PFSK-1 (cell line): ENCODE data around the gene SEC11C.

Experiments
- FOXP2 ChIP-seq: optimal IDR thresholded peaks from 2 replicates; pipeline ENCODE3; 2011; ENCODE audit warnings: borderline replicate concordance, control low read depth, inconsistent platforms; ENCODE audit not compliant: insufficient read depth; ENCODE audit errors: extremely low read length, extremely low read depth
- POLR2AphosphoS5 ChIP-seq: IDR thresholded peaks from 2 replicates; pipeline ENCODE4 v1.6.1; 2012; ENCODE audit warnings: low read depth, mild to moderate bottlenecking, control low read depth, low read length, moderate library complexity
- SIN3A ChIP-seq: IDR thresholded peaks from 2 replicates; pipeline ENCODE4 v1.6.1; 2012; ENCODE audit warnings: mild to moderate bottlenecking, low read length, moderate library complexity, borderline replicate concordance; ENCODE audit not compliant: insufficient read depth
- TAF1 ChIP-seq: IDR thresholded peaks from 2 replicates; pipeline ENCODE4 v1.6.1; 2012; ENCODE audit warnings: low read length, control low read depth, borderline replicate concordance; ENCODE audit not compliant: insufficient read depth
- TF ChIP-seq, protein P1 (sequence below), 2 experiments: IDR thresholded peaks; 2 replicates each; pipeline versions ENCODE4 v1.6.1 to v1.8.0; 2011 to 2012; ENCODE audit warnings: low read depth in 2 of 2, low read length in 2 of 2, control low read depth in 1 of 2, inconsistent platforms in 1 of 2, mild to moderate bottlenecking in 1 of 2, moderate library complexity in 1 of 2; ENCODE audit not compliant: insufficient read depth in 1 of 2

The SEC11C gene

DNA sequence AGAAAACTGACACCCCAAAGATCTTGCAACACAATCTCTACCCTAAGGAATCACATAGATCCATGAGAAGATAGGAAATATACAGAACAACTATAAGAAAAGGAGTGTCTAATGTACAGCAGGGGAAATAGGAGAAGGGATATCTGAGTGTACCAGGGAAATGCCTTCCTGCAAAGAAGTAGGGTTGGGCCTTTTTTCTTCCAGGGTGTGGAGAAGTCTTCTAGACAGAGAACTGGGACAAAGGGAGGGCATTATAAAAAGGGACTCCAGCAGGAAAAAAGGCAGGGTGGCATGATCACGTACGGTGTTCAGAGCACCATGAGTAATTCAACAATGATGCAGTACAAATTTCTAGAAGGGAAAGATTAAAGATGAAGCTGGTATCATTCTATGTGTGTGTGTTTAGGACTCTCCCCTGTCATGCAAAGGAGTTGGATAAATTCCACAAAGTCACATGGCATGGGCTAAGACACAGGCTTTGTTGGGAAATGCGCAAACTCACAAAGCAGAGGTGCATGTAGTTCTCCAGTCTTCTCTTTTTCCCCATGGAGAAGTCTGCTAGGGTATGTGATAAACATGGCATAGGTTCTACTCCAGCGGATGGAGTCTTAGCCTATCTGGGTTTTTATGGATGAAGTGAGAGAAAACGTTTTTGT lies 6.7 kb upstream of the SEC11C start:
- TF ChIP-seq, protein P1, sequence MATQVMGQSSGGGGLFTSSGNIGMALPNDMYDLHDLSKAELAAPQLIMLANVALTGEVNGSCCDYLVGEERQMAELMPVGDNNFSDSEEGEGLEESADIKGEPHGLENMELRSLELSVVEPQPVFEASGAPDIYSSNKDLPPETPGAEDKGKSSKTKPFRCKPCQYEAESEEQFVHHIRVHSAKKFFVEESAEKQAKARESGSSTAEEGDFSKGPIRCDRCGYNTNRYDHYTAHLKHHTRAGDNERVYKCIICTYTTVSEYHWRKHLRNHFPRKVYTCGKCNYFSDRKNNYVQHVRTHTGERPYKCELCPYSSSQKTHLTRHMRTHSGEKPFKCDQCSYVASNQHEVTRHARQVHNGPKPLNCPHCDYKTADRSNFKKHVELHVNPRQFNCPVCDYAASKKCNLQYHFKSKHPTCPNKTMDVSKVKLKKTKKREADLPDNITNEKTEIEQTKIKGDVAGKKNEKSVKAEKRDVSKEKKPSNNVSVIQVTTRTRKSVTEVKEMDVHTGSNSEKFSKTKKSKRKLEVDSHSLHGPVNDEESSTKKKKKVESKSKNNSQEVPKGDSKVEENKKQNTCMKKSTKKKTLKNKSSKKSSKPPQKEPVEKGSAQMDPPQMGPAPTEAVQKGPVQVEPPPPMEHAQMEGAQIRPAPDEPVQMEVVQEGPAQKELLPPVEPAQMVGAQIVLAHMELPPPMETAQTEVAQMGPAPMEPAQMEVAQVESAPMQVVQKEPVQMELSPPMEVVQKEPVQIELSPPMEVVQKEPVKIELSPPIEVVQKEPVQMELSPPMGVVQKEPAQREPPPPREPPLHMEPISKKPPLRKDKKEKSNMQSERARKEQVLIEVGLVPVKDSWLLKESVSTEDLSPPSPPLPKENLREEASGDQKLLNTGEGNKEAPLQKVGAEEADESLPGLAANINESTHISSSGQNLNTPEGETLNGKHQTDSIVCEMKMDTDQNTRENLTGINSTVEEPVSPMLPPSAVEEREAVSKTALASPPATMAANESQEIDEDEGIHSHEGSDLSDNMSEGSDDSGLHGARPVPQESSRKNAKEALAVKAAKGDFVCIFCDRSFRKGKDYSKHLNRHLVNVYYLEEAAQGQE (IDR thresholded peaks at IDR 0.05; ENCODE audit: insufficient read depth in 1 of 2, low read depth in 2 of 2, low read length in 2 of 2): no peak
- TF ChIP-seq POLR2AphosphoS5 (no peak), TAF1 (no peak), FOXP2 (no peak), SIN3A (no peak)

DNA sequence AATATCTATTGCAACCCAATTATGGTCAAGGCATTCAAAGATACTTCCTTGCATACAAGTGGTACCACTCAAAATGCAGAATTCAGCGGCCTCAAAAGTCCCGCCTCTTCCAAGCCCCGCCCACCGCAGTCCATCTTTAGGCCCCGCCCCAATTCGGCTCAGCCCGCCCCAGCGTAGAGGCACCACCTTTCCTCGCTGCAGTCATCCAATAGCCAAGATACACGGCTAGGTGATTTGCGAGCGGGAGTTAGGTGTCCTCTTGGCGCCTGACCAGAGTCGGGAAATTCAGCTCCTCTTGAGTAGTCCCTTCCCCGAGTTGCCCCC lies 431 bp upstream of the SEC11C start:
- TF ChIP-seq FOXP2: no peak
- TF ChIP-seq SIN3A: no peak
- TF ChIP-seq, protein P1 (IDR thresholded peaks at IDR 0.05; ENCODE audit: insufficient read depth in 1 of 2, low read depth in 2 of 2, low read length in 2 of 2): no peak
- TF ChIP-seq POLR2AphosphoS5: no peak
- TF ChIP-seq TAF1: no peak

DNA sequence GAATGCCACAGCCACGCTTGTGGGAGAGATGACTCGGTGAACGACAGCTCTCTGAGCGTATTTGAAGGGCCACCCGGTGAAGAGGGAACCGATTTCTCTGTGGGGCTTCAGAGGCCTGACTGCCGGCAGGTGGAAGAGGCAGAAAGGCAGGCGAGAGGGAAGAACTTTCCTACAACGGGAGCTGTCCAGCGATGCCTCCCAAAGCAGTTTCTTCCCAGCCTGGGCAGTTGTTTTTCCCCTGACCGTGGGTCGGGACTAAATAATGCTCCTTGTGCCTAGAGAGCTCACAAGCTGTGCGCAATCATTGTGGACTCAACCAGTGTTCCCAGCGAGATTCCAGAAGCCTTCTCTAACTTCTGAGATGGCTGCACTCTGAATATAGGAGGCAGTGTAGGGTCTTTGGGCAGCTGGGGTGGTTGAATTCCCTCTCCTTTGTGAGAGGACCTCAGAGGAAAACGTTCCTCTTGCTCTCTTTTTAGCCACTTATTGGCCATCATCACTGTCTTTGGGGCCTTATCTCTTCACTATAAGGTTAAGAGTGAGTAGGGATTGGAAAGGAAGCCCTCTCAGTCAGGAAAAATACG lies 710 bp downstream of the SEC11C start:
- TF ChIP-seq, protein P1 (IDR thresholded peaks at IDR 0.05; ENCODE audit: insufficient read depth in 1 of 2, low read depth in 2 of 2, low read length in 2 of 2): peak; percentile 85 to 92
- TF ChIP-seq TAF1 (no peak), SIN3A (peak; percentile 40; the same call in 1 of the 2 replicates)

DNA sequence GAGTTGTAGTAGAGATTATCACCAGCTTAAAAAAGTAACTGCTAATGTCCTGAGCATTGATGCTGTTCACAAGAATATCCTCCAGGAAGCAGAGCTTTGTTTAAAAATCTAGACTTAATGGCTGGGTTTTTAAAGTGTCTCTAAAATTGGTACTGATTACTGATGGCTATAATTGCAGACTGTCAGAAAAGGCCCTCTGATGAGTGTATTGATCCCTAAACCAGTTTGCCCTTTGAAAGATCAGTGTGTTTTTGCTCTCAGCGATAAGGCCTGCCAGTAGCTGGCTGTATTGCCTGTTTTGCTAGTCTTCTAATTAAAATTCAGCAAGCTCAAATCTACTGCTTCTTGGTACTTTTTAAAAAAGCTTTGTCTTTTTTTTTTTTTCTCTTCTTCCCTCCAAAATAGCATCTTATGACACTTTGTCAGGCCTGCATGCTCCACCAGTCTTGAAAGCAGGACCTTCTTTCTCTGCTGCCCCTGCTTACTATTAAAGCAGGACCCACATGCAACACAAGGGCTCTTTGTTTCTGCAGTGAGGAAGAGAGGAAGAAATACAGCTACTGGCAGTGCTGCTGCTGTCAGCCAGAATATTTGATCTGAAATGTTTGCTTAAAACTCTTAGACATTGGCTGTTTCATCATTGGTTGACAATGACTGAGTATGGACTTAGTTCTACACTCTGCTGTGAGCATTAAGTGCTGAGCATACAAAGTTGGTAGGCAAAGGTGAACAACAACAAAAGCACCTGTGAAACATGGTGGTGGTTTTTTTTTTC lies 1.8 kb downstream of the SEC11C start:
- no peak for TF ChIP-seq SIN3A

DNA sequence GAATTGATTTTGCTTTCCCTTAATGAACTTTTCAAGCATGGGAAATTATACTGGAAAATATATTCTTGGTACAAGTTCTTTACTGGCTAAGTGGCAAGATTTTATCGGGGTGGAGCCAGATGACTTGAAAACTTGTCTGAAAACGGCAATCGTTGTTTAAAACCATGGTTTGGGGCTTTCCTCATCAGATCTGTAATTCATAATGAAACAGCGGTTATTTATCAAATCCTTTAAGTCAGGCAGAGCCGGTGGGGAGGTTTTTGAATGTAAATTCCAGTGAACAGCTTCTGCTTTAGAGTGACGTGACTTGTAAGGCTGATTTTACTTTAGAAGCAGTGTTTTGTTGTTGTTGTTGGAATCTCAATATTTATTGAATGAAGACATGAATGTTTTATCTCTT lies 2.6 kb downstream of the SEC11C start:
- TF ChIP-seq TAF1 (no peak), SIN3A (no peak), POLR2AphosphoS5 (no peak), FOXP2 (no peak)
- TF ChIP-seq, protein P1 (IDR thresholded peaks at IDR 0.05; ENCODE audit: insufficient read depth in 1 of 2, low read depth in 2 of 2, low read length in 2 of 2): no peak
